DMS153 (cell line): ENCODE measurements around the gene SMPD3.

Experiments used
- DNase-seq: peaks from one replicate; lab custom pipeline; 2025; lab: John Stamatoyannopoulos, UW

Gene SMPD3

DNA sequence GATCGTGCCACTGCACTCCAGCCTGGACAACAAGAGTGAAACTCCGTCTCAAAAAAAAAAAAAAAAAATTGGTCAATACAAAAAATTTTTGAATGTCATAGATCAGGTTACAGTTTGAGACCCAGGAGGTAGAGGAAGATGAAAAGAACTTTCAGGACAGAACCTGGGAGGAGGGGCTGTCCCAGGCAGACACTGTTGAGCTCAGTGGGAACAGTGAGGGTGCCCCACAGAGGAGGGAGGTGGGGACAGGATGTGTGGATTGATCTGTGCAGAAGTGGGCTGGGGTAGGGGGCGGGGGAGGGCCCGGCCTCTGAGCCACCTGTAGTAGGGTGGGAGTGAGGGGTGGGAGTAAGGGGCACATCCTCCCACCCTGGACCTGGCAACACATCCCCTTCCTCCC, 79.1 kb downstream of the SMPD3 start:
- no peak for DNase-seq

DNA sequence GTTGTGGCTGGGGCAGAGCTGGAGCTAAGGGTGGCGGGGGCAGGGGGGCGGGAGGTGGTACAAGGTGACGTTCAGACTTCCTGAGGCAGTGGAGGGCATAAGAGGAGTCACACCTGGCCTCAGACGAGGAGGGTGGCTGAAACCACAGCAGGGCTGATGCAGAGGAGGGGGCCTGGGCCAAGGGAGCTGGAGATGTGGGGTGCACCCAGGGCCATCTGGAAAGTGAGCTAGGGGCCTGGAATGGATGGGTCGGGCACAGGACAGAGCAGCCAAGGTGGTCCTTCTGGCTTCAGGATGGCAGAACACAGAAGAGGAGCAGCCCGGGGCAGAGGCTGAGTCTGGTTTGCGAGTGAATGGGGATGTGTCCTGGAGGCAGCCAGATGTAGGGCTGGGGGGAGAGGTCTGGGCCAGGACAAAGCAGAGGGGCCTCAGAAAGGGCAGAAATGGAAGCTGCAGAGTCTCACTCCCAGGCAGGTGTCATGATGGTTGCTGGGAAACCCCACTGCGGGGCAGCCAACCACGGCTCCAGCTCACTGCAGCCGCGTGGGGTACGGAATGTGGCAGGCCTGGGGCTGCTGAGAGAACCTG, 79.9 kb downstream of the SMPD3 start:
- no peak for DNase-seq

GRCh38 chr16:68367891-68368290, 80.4 kb downstream of the SMPD3 start:
- DNase-seq: no peak

DNA sequence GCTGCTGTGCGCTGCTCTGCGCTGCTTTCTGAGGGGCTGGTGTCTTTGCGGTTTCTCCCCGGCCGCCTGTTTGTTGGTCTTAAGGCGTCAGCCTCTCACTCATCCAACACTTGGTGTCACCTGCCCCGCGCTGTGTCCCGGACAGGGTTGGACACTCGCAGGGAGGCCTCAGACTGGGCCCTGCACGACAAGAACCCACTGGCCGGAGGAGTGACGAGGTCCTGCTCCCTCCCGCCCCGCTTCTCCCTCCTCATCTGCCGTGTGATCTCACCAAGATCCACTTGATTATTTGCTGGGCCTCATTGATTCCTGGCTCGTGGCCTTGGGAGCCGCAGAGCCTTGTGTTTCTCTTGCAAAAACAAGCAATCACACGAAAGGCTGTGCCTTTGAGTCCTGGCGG, 80.9 kb downstream of the SMPD3 start:
- DNase-seq: no peak

- DNase-seq: no peak
Measured at GRCh38 chr16:68367030-68367429, 81.3 kb downstream of the SMPD3 start.

- DNase-seq: no peak
Measured at GRCh38 chr16:68366062-68366461, 82.2 kb downstream of the SMPD3 start.

GRCh38 chr16:68365167-68365817, 83.0 kb downstream of the SMPD3 start:
- no peak for DNase-seq

DNA sequence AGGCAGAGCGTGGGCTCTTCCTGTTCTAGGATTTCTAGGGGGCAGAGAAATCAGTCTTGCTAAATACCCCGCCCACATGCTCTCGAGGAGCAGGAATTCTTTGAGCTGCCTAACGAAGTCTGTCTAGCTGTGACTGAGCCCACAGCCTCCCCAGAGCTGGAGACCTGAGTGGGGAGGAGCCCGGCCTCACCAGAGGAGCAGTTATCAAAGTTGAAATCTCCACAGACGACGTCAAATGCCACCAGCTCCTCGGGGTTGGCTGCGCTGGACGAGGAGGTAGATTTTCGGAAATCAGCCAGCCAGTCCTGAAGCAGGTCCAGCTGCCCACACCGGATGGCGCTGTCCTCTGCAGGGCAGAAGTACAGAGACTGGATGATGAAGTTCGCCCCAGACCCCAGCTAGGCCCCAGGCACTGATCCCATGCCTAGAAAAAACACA, 83.7 kb downstream of the SMPD3 start:
- DNase-seq: no peak

GRCh38 chr16:68363658-68364521, 84.4 kb downstream of the SMPD3 start:
- DNase-seq: no peak

GRCh38 chr16:68362947-68363657, 85.2 kb downstream of the SMPD3 start:
- DNase-seq: no peak

DNA sequence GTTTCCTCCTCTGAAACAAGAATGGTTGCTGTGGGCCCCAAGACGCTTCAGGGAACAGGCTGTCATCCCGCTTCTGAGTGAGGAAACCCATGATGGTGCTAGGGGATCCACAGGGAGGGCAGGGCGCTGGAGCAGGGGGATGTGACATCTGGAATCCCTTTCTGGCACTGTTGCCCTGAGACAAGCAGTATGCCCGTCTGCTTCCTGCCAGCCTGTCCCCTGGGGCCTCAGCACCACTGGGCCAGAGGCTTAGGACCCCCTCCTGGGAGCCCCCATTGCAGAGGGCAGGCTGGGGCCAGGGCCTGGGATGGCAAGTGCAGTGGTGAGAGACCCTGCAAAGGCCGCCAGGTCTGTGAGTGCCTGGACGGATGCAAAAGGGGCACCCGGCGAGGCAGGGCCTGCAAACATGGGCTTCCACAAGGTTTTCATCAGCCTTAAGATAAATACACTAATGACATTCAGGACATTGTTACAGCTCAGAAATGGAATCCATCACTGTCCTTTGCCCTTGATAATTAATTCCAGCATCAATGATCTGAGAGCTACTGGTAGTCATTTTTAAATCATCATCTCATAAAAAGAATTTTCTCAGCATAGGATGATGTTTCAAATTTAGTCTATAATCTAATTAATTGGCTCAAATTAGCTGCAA, 85.9 kb downstream of the SMPD3 start:
- no peak for DNase-seq

- DNase-seq: no peak
Measured at GRCh38 chr16:68361485-68361884, 86.8 kb downstream of the SMPD3 start.

GRCh38 chr16:68360956-68361355, 87.4 kb downstream of the SMPD3 start:
- DNase-seq: no peak

DNA sequence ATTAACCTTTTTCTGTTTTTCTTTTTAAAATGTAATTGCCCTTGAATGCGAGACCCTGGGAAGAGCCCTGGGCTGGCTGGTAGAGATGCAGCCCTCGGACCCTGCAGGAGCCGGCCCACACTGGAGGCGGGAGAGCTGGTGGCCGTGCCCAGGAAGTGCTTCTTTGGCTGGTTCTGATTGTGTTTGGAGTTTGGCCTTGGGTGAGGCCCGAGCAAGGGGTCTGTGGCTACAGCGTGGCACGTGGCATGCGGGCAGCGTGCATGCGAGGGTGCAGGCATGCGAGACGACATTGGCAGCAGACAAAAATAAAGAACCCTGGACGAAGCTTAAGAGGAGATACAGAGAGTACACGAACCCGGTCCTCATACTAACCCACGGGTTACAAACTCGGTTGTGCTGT, 87.8 kb downstream of the SMPD3 start:
- DNase-seq: no peak

DNA sequence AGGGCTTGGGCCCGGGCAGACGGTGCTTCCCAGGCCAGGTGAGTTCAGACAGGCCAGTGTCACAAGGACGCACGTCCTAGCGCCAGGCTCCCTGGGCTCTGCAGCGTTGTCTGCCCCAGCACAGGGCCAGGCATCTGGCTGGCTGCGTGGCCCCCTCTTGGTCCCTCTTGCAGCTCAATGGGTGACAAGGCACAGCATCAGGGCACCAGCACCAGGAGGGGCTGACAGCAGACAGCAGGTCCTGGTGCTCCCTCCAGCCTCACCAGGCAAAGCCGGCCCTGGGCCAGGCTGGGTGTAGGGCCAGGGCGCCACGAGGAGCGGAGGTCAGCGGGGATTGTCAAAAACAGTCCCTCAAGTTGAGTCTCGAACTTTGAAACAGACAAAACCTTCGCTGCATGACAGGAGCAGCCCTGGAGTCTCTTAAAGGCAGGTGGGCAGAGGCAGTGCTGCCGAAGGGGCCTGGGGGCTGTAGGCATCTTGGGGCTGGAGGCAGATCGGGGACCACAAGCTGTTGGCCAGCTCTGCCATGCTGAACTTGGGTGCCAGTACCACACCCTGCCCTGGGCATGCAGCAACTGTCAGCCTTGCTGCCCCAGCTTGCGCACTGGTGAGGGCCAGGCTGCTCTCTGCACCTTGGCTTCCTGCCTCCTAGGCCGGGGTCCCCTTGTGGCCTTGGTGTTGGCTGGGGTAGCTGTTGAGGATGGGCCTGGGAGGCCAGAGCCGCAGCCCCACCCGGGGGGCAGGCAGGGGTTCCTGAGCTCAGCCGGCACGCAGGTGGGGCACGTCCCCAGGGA, 88.7 kb downstream of the SMPD3 start:
- DNase-seq: no peak

- DNase-seq: no peak
Measured at GRCh38 chr16:68358951-68359350, 89.4 kb downstream of the SMPD3 start.

- no peak for DNase-seq
Measured at GRCh38 chr16:68357923-68358322, 90.4 kb downstream of the SMPD3 start.

GRCh38 chr16:68357521-68357922, 90.8 kb downstream of the SMPD3 start:
- DNase-seq: no peak

DNA sequence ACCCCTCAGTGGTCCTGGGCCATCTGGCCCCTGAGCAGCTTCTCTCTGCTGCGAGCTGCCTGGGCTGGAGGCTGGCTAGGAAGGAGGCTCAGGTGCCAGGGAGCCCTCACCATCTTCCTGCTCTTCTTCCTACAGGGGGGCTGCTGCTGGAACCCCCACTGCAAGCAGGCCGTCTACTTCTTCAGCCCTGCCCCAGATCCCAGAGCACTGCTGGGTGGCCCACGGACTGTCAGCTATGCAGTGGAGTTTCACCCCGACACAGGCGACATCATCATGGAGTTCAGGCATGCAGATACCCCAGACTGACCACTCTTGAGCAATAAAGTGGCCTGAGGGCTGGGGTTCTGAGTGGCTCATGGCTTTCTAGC, 91.4 kb downstream of the SMPD3 start:
- no peak for DNase-seq

DNA sequence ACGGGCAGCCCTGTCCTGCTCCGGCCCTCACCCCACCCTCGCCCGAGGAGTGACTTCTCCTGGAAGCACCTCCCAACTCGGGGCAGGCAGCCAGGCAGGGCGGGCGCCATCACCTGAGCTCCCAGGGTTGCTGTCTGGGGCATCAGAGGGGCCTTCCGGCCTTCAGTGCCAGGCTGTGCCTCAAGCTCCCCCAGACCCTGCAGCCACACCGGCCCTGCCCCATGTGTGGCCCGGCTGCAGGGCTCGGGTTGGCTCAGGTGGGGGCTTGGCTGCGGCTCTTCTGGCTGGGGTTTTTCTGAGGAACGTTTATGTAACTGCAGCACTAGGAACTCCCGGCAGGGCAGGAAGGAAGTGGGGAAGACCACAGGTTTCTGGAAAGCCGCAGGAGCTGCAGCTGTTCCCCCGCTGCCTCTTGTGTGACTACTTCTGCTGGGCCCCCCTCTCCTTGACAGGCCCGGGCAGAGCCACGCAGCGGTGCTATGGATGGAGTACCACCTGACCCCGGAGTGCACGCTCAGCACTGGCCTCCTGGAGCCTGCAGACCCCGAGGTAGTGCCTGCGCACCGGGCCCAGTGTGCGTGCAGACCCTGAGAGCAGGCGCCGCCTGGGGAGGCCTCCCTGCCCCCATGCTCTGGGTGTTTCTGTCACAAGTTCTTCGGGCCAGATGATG, 91.9 kb downstream of the SMPD3 start:
- DNase-seq: no peak
